ENCODE results near the gene ZNF862.

The ZNF862 gene

GRCh38 chr7:149822353-149822943, 15.7 kb upstream of the ZNF862 start:
- H3K9me2 ChIP-seq (replicated peaks; ENCODE audit: low read depth, low read length), result no peaks in the 10 kb centered on the region
- H3K9ac ChIP-seq (ENCODE audit: low read depth, low read length, poor library complexity, severe bottlenecking), result no peak overlapping the region
- no peak overlapping the region for H3K4me3 ChIP-seq (ENCODE audit: low read length, poor library complexity, severe bottlenecking)
- H3K36me3 ChIP-seq (ENCODE audit: insufficient read depth, low read length), result no peaks in the 10 kb centered on the region
- no peak overlapping the region for H3K4me2 ChIP-seq (ENCODE audit: low read depth, low read length, poor library complexity, severe bottlenecking)
- no peaks in the 10 kb centered on the region for H3K27me3 ChIP-seq (ENCODE audit: insufficient read depth, low read length, poor library complexity, severe bottlenecking)
- no peak for TF ChIP-seq EZH2phosphoT487 (IDR thresholded peaks at IDR 0.05; ENCODE audit: borderline replicate concordance)
- no peaks in the 10 kb centered on the region for H3K9me3 ChIP-seq (ENCODE audit: insufficient read depth, low read depth, low read length)
- no peaks in the 10 kb centered on the region for H3F3A ChIP-seq (ENCODE audit: low read depth)
- no peaks in the 10 kb centered on the region for H4K20me1 ChIP-seq (ENCODE audit: insufficient read depth, low read length, poor library complexity, severe bottlenecking)
- H3K4me1 ChIP-seq (ENCODE audit: insufficient read depth, low read length, poor library complexity, severe bottlenecking), result no peaks in the 10 kb centered on the region
- H3K79me2 ChIP-seq (ENCODE audit: insufficient read depth, low read length), result no peaks in the 10 kb centered on the region
- no peak overlapping the region for H2AFZ ChIP-seq (ENCODE audit: low read length)

- no peak overlapping the region for H2AFZ ChIP-seq (ENCODE audit: low read length)
- no peak overlapping the region for H3K4me2 ChIP-seq (ENCODE audit: low read depth, low read length, poor library complexity, severe bottlenecking)
- no peak overlapping the region for H3K9ac ChIP-seq (ENCODE audit: low read depth, low read length, poor library complexity, severe bottlenecking)
- H3K9me3 ChIP-seq (ENCODE audit: insufficient read depth, low read depth, low read length), result no peaks in the 10 kb centered on the region
- H3K4me3 ChIP-seq (ENCODE audit: low read length, poor library complexity, severe bottlenecking), result no peak overlapping the region
- no peaks in the 10 kb centered on the region for H3K27me3 ChIP-seq (ENCODE audit: insufficient read depth, low read length, poor library complexity, severe bottlenecking)
- H3K9me2 ChIP-seq (replicated peaks; ENCODE audit: low read depth, low read length), result no peaks in the 10 kb centered on the region
- no peaks in the 10 kb centered on the region for H3K36me3 ChIP-seq (ENCODE audit: insufficient read depth, low read length)
- no peaks in the 10 kb centered on the region for H3K4me1 ChIP-seq (ENCODE audit: insufficient read depth, low read length, poor library complexity, severe bottlenecking)
- TF ChIP-seq EZH2phosphoT487 (IDR thresholded peaks at IDR 0.05; ENCODE audit: borderline replicate concordance) (no peak), CTCF (conservative IDR thresholded peaks at IDR 0.05; ENCODE audit: low read length) (no peak)
- no peaks in the 10 kb centered on the region for H4K20me1 ChIP-seq (ENCODE audit: insufficient read depth, low read length, poor library complexity, severe bottlenecking)
- H3K79me2 ChIP-seq (ENCODE audit: insufficient read depth, low read length), result no peaks in the 10 kb centered on the region
- no peaks in the 10 kb centered on the region for H3F3A ChIP-seq (ENCODE audit: low read depth)
Measured at GRCh38 chr7:149823191-149823630, 15.0 kb upstream of the ZNF862 start.

DNA sequence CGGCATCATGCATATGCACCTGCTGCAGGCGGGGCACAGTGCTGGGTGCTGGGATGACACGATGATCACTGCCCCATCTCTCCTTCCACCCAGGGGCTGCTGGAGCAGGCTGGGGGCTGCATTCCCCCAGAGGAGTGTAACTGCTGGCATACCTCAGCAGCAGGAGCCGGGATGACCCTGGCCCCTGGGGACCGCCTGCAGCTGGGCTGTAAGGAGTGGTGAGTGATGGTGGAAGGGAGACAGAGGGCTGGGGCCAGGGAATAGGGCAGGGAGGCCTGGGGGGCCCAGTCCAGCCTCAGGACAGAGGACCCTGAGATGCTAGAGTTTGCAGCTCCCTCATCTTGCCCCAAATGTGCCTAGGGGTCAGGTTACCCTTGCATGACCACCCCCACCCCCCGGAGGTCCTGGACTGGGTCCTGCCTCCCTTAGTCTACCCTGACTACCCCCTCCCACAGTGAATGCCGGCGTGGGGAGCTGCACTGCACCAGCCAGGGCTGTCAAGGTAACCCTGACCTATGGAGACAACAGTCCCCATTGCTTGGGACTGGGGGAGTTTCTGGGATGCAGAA, 14.5 kb upstream of the ZNF862 start:
- TF ChIP-seq CTCF (conservative IDR thresholded peaks at IDR 0.05; ENCODE audit: low read length), result no peak
- TF ChIP-seq EZH2phosphoT487 (IDR thresholded peaks at IDR 0.05; ENCODE audit: borderline replicate concordance), result no peak
- no peaks in the 10 kb centered on the region for H3K27me3 ChIP-seq (ENCODE audit: insufficient read depth, low read length, poor library complexity, severe bottlenecking)
- H3K9ac ChIP-seq (ENCODE audit: low read depth, low read length, poor library complexity, severe bottlenecking), result no peak overlapping the region
- no peaks in the 10 kb centered on the region for H3F3A ChIP-seq (ENCODE audit: low read depth)
- H4K20me1 ChIP-seq (ENCODE audit: insufficient read depth, low read length, poor library complexity, severe bottlenecking), result no peaks in the 10 kb centered on the region
- H3K4me1 ChIP-seq (ENCODE audit: insufficient read depth, low read length, poor library complexity, severe bottlenecking), result no peaks in the 10 kb centered on the region
- H3K9me2 ChIP-seq (replicated peaks; ENCODE audit: low read depth, low read length), result no peaks in the 10 kb centered on the region
- H3K79me2 ChIP-seq (ENCODE audit: insufficient read depth, low read length), result no peaks in the 10 kb centered on the region
- H3K4me2 ChIP-seq (ENCODE audit: low read depth, low read length, poor library complexity, severe bottlenecking), result no peak overlapping the region
- H2AFZ ChIP-seq (ENCODE audit: low read length), result no peak overlapping the region
- H3K4me3 ChIP-seq (ENCODE audit: low read length, poor library complexity, severe bottlenecking), result no peak overlapping the region
- no peaks in the 10 kb centered on the region for H3K36me3 ChIP-seq (ENCODE audit: insufficient read depth, low read length)
- no peaks in the 10 kb centered on the region for H3K9me3 ChIP-seq (ENCODE audit: insufficient read depth, low read depth, low read length)

DNA sequence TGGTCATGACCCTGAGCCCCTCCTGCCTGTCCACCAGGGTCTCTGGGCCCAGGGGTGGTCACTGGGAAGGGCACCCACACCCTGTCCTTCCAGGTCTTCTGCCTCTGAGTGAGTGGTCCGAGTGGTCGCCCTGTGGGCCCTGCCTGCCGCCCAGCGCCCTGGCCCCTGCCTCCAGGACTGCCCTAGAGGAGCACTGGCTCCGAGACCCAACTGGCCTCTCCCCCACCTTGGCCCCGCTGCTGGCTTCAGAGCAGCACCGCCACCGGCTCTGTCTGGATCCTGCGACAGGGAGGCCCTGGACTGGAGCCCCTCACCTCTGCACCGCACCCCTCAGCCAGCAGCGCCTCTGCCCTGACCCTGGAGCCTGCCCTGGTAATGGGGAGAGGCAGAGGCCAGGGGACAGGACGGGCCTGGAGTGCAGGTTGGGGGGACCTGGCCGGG, 13.9 kb upstream of the ZNF862 start:
- no peaks in the 10 kb centered on the region for H3K9me2 ChIP-seq (replicated peaks; ENCODE audit: low read depth, low read length)
- no peak overlapping the region for H3K9ac ChIP-seq (ENCODE audit: low read depth, low read length, poor library complexity, severe bottlenecking)
- H3F3A ChIP-seq (ENCODE audit: low read depth), result no peaks in the 10 kb centered on the region
- no peaks in the 10 kb centered on the region for H3K36me3 ChIP-seq (ENCODE audit: insufficient read depth, low read length)
- TF ChIP-seq EZH2phosphoT487 (IDR thresholded peaks at IDR 0.05; ENCODE audit: borderline replicate concordance) (no peak), CTCF (conservative IDR thresholded peaks at IDR 0.05; ENCODE audit: low read length) (no peak)
- H3K79me2 ChIP-seq (ENCODE audit: insufficient read depth, low read length), result no peaks in the 10 kb centered on the region
- no peak overlapping the region for H2AFZ ChIP-seq (ENCODE audit: low read length)
- no peaks in the 10 kb centered on the region for H3K9me3 ChIP-seq (ENCODE audit: insufficient read depth, low read depth, low read length)
- H3K4me1 ChIP-seq (ENCODE audit: insufficient read depth, low read length, poor library complexity, severe bottlenecking), result no peaks in the 10 kb centered on the region
- H3K4me3 ChIP-seq (ENCODE audit: low read length, poor library complexity, severe bottlenecking), result no peak overlapping the region
- H4K20me1 ChIP-seq (ENCODE audit: insufficient read depth, low read length, poor library complexity, severe bottlenecking), result no peaks in the 10 kb centered on the region
- no peak overlapping the region for H3K4me2 ChIP-seq (ENCODE audit: low read depth, low read length, poor library complexity, severe bottlenecking)
- H3K27me3 ChIP-seq (ENCODE audit: insufficient read depth, low read length, poor library complexity, severe bottlenecking), result no peaks in the 10 kb centered on the region
